ENCODE measurements around the gene PLRG1. TPM values are rescaled to one million over a fixed set of nuclear protein-coding genes. Genes with fewer than 3 reads are reported as not detected.

Gene PLRG1
- total RNA-seq, 1 donor from 2014 or later, result 44.7 TPM

DNA sequence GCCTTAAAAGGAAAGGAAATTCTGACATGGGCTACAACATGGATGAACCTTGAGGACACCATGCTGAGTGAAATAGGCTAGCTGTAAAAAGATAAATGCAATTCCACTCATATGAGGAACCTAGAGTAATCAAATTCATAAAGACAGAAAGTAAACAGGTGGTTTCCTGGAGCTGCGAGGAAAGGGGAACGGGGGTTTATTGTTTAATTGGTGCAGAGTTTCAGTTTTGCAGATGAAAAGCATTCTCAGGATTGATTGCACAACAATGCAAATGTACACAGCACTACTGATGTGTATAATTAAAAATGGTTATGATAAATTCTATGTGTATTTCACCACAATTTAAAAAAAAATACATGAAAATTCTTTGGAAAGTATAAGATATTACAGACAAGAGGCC lies 24.0 kb downstream of the PLRG1 start:
- no peak for DNase-seq (ENCODE audit: extremely low read depth, low read depth, low spot score)

DNA sequence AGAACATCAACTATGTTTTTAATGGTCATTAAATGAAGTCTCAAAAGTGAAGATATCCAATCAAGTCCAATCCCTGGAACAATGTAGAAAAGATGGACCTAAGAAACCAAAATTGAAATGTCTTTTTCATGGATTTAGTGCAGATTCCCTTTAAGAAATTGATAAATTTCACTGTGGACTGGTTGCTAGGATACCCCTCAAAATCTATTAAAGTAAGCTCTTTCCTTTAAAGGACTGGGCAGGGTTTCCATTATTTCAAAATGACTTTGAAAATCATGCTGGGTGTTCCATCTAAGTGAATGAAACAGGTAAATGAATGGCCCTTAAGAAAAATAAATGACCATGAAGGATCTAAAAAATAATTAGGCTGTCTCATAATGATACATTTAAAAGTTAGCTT lies 28.6 kb downstream of the PLRG1 start:
- no peak for DNase-seq (ENCODE audit: extremely low read depth, low read depth, low spot score)

GRCh38 chr4:154519214-154519613 lies 31.0 kb downstream of the PLRG1 start:
- no peak for DNase-seq (ENCODE audit: extremely low read depth, low read depth, low spot score)

DNA sequence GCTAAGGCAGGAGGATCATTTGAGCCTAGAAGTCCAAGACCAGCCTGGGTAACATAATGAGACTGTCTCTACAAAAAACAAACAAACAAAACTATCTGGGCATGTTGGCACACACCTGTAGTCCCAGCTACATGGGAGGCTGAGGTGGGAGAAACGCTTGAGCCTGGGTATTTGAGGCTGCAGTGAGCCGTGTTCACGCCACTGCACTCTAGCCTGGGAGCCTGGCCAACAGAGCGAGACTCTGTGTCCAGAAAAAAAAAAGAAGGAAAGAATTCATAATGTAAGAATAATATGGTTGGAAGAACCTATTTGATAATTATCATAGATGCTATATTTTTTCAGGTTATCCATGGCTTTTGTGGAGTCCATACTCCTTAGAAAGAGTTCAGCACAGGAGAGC lies 32.6 kb downstream of the PLRG1 start:
- no peak for DNase-seq (ENCODE audit: extremely low read depth, low read depth, low spot score)

DNA sequence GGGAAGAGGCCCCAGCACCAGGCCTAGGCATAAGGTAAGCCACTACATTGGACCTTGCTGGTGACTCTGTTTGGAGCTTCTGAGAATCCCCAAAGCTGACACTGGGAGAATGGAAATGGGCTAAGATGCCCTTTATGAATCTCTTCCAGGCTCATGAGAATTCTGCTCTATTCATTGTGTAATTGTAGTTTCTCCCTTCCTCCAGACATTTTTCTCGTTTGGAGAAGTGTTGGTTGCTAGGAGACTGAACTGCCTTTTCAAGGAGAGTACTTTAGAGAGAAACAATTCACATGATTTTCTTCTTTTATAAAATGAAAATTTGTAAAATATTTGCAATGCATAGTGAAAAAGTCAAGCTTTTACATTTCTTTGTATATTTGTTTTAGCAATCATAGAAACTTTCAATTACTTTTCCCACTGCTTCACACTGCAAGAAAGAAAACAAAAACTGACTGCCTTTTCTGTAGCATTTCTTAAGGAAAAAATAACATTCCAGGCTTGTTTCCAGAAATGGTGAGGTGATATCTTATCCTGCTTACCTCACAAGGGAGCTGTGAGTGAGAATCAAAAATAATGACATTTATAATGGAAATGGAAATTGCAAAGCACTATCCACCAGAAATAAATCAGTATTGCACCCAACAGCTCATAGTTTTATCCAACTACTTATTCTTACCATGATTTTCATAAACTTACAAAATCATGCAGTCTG lies 33.7 kb downstream of the PLRG1 start:
- no peak for DNase-seq (ENCODE audit: extremely low read depth, low read depth, low spot score)

GRCh38 chr4:154511981-154512380 lies 38.2 kb downstream of the PLRG1 start:
- no peak for DNase-seq (ENCODE audit: extremely low read depth, low read depth, low spot score)

DNA sequence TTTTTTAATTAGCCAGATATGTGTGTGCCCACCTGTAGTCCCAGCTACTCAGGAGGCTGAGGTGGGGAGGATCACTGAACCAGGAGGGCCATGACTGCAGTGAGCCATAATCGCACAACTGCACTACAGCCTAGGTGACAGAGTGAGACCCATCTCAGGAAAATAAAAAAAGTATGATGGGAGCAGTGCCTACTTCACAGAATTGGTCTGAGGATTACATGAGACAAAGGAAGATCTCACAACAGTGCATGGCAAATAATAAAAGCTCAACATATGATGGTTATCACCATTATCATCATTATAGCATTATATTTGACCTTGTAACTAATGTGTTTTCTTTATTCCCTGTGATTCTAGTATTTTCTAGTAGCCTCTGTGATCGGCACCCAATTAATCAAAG lies 38.7 kb downstream of the PLRG1 start:
- DNase-seq (ENCODE audit: extremely low read depth, low read depth, low spot score), result no peak

GRCh38 chr4:154507156-154507555 lies 43.0 kb downstream of the PLRG1 start:
- DNase-seq (ENCODE audit: extremely low read depth, low read depth, low spot score), result no peak

GRCh38 chr4:154506253-154506652 lies 43.9 kb downstream of the PLRG1 start:
- DNase-seq (ENCODE audit: extremely low read depth, low read depth, low spot score), result no peak

GRCh38 chr4:154503598-154503997 lies 46.6 kb downstream of the PLRG1 start:
- no peak for DNase-seq (ENCODE audit: extremely low read depth, low read depth, low spot score)

DNA sequence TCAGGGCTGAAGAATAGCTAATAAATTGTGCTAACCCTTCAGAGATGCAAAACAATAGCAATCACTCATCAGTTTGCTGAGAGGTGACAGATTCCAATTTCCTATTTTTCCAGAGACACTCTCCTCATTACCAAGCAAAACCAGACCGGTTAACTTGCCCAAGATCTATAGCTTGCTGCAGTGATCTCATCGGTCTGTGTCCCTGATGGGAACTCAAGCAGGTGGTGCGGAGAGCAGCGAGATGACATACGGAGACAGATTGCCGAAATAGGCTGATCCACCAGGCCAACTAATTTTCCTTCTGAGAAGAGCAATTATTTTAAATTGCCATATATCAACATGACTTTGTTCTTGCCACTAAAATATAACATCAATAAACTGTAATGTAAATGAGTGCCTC lies 48.1 kb downstream of the PLRG1 start:
- no peak for DNase-seq (ENCODE audit: extremely low read depth, low read depth, low spot score)

DNA sequence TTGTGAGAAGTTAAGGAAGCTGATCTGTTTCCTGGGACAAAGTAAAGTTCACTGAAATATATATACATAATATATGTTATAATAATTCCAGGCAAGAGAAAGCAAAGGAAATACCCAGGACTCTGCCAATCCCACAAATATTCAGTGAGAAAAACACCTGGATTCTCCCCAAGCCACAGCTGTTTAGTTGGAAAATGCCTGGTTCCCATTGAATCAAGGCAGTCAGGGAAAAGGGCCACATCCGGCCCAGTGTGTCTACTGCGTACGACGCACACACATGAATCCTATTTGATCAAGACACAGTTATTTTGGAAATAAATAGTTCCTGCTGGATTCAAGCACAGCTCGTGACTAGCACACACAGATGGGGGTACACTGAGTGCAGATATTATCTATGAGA lies 52.3 kb downstream of the PLRG1 start:
- no peak for DNase-seq (ENCODE audit: extremely low read depth, low read depth, low spot score)

DNA sequence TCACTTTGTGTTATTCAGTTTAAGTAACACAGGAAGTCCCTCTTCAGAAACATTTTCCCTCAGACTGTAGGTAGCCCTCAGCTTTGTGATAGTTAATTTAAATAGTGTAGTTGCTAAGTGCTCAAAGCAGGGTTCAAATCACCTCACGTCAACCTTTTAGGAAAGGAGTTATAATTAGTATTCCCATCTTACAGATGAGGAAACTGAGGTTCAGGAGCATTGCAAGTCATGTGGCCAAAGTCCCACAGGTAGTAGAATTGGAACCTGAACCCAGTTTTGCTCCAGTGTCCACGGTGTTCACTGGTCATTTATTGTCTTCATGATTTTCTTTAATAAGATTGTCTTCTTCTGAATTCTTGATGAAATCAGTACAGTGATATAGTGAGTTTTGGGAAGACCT lies 54.3 kb downstream of the PLRG1 start:
- no peak for DNase-seq (ENCODE audit: extremely low read depth, low read depth, low spot score)

- DNase-seq (ENCODE audit: extremely low read depth, low read depth, low spot score), result no peak
These were observed 57.9 kb downstream of the PLRG1 start for GRCh38 chr4:154492288-154492687.

DNA sequence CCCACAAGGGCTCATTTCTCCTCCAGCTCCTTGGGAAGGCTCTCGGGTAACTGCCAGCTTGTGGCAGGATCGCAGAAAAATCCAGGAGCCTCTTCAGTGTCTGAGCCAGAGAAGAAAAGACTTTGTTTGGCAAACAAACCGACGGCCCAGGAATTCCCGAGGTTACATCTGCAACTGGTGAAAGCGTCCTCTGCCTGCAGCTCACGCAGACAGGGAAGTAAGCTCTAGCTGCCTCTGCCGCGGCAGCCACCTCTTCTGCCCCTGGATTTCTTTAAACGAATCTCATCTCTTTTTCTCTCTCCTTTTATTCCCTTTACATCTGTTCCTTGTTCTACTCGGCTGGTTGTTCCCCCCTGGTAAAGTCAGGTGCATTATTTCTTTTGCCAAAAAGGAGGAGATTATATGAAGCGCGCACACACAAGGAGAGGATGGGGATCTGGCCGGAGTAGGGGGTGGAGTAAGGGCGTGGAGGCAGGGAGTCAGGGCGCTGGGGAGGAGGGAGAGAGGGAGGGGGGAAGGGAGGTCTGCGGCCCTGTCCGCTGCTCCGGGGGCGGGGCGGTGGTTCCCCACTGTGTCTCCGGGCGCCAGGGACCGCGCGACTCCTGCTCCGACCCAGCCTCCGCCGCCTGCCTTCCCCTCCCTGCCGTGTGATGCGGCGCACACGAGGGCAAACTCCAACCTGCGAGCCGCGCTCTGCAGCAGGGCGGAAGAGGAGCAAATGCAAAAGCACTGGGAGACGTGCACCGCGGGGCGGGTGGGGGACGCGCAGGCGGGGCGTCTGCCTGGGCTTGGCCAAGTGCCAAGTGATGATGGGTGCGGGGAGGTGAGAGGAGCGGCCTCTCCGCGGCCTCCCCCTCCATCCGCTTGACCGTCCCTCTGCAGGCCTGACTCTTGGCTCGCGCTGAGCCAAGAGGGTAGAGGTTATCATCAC lies 58.6 kb downstream of the PLRG1 start, which contains the start of gene DCHS2:
DCHS2 (minus strand) TSS at position 459 of the 931 bp plus-strand sequence; CDS start at position 15, 444 bp downstream.
- DNase-seq (ENCODE audit: extremely low read depth, low read depth, low spot score), result no peak

- no peak for DNase-seq (ENCODE audit: extremely low read depth, low read depth, low spot score)
These were observed 59.4 kb downstream of the PLRG1 start for GRCh38 chr4:154490583-154491340.

GRCh38 chr4:154490234-154490582 lies 60.0 kb downstream of the PLRG1 start:
- DNase-seq (ENCODE audit: extremely low read depth, low read depth, low spot score), result no peak

GRCh38 chr4:154489558-154490233 lies 60.5 kb downstream of the PLRG1 start:
- no peak for DNase-seq (ENCODE audit: extremely low read depth, low read depth, low spot score)

GRCh38 chr4:154487145-154487544 lies 63.1 kb downstream of the PLRG1 start:
- DNase-seq (ENCODE audit: extremely low read depth, low read depth, low spot score), result no peak

GRCh38 chr4:154485127-154485773 lies 65.0 kb downstream of the PLRG1 start:
- DNase-seq (ENCODE audit: extremely low read depth, low read depth, low spot score), result no peak
